WTC11 (cell line): ENCODE data around the gene TNRC6C.

ENCODE experiments used
- CREM ChIP-seq: sonication (generic); formaldehyde crosslinking; IDR thresholded peaks from 2 replicates; pipeline ENCODE4 v1.8.1; 2022; ENCODE audit warnings: mild to moderate bottlenecking, missing genetic modification reagents, moderate library complexity
- JUN ChIP-seq: sonication (generic); formaldehyde crosslinking; IDR thresholded peaks from 2 replicates; pipeline ENCODE4 v1.8.0; 2023; ENCODE audit warnings: mild to moderate bottlenecking, missing genetic modification reagents
- MAX ChIP-seq: sonication (generic); formaldehyde crosslinking; IDR thresholded peaks from 2 replicates; pipeline ENCODE4 v1.8.0; 2022; ENCODE audit warnings: mild to moderate bottlenecking, missing genetic modification reagents
- ZNF121 ChIP-seq: sonication (generic); formaldehyde crosslinking; IDR thresholded peaks from 2 replicates; pipeline ENCODE4 v1.8.0; 2023; ENCODE audit warnings: missing genetic modification reagents
- ZNF232 ChIP-seq: sonication (generic); formaldehyde crosslinking; IDR thresholded peaks from 2 replicates; pipeline ENCODE4 v1.8.0; 2022; ENCODE audit warnings: mild to moderate bottlenecking, missing genetic modification reagents
- ZNF317 ChIP-seq: sonication (generic); formaldehyde crosslinking; IDR thresholded peaks from 2 replicates; pipeline ENCODE4 v1.8.1; 2023; ENCODE audit warnings: low read depth, mild to moderate bottlenecking, moderate library complexity, missing genetic modification reagents, borderline replicate concordance
- ZNF671 ChIP-seq: fragments of 250-450 bp; sonication (Bioruptor Pico); IDR thresholded peaks from 2 replicates; pipeline ENCODE4 v1.8.0; 2021; ENCODE audit warnings: mild to moderate bottlenecking
- TF ChIP-seq, protein P1 (sequence below): sonication (generic); formaldehyde crosslinking; IDR thresholded peaks from 2 replicates; pipeline ENCODE4 v1.8.1; 2023; ENCODE audit warnings: mild to moderate bottlenecking, missing genetic modification reagents
- TF ChIP-seq, protein P2 (sequence below): fragments of 200-600 bp; IDR thresholded peaks from 2 replicates; pipeline ENCODE4 v1.8.0; 2022; ENCODE audit warnings: antibody characterized with exemption
- TF ChIP-seq, protein P3 (sequence below): sonication (generic); formaldehyde crosslinking; IDR thresholded peaks from 2 replicates; pipeline ENCODE4 v1.8.0; 2022; ENCODE audit warnings: mild to moderate bottlenecking, missing genetic modification reagents

DNA sequence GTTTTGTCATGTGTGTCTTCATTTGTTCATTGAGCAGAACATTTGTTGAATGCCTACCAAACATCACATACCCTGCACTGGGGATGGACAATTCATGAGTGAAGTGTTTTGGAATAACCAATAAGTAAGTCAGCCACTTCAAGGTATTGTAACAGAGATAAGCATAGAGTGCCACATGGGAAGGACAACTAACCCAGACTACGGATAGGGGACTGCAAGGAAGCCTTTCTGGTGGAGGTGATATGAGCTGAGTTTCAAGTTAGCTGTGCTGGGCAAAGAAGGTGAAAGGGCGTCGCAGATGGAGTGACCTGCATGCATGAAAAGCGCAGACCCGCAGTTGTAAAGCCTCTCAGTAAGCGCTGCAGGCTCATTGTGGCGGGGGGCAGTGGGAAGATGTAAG is 78.8 kb downstream of the TNRC6C start:
- TF ChIP-seq ZNF317 (CRISPR knock-in tag), result no peak
- TF ChIP-seq ZNF671, result no peak
- TF ChIP-seq, protein P1, sequence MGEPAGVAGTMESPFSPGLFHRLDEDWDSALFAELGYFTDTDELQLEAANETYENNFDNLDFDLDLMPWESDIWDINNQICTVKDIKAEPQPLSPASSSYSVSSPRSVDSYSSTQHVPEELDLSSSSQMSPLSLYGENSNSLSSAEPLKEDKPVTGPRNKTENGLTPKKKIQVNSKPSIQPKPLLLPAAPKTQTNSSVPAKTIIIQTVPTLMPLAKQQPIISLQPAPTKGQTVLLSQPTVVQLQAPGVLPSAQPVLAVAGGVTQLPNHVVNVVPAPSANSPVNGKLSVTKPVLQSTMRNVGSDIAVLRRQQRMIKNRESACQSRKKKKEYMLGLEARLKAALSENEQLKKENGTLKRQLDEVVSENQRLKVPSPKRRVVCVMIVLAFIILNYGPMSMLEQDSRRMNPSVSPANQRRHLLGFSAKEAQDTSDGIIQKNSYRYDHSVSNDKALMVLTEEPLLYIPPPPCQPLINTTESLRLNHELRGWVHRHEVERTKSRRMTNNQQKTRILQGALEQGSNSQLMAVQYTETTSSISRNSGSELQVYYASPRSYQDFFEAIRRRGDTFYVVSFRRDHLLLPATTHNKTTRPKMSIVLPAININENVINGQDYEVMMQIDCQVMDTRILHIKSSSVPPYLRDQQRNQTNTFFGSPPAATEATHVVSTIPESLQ, result no peak
- TF ChIP-seq ZNF232, result no peak
- TF ChIP-seq, protein P2, sequence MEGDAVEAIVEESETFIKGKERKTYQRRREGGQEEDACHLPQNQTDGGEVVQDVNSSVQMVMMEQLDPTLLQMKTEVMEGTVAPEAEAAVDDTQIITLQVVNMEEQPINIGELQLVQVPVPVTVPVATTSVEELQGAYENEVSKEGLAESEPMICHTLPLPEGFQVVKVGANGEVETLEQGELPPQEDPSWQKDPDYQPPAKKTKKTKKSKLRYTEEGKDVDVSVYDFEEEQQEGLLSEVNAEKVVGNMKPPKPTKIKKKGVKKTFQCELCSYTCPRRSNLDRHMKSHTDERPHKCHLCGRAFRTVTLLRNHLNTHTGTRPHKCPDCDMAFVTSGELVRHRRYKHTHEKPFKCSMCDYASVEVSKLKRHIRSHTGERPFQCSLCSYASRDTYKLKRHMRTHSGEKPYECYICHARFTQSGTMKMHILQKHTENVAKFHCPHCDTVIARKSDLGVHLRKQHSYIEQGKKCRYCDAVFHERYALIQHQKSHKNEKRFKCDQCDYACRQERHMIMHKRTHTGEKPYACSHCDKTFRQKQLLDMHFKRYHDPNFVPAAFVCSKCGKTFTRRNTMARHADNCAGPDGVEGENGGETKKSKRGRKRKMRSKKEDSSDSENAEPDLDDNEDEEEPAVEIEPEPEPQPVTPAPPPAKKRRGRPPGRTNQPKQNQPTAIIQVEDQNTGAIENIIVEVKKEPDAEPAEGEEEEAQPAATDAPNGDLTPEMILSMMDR, result no peak
- no peak for TF ChIP-seq ZNF121 (CRISPR knock-in tag)
- TF ChIP-seq JUN (CRISPR knock-in tag), result no peak
- TF ChIP-seq, protein P3, sequence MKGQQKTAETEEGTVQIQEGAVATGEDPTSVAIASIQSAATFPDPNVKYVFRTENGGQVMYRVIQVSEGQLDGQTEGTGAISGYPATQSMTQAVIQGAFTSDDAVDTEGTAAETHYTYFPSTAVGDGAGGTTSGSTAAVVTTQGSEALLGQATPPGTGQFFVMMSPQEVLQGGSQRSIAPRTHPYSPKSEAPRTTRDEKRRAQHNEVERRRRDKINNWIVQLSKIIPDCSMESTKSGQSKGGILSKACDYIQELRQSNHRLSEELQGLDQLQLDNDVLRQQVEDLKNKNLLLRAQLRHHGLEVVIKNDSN (CRISPR knock-in tag), result no peak
- no peak for TF ChIP-seq CREM
- TF ChIP-seq MAX, result no peak
